GM21367 (cell line): ENCODE data around the gene DHX36.

ENCODE experiments used
- ATAC-seq: cut with Tn5 transposase; IDR thresholded peaks from one replicate; pipeline ENCODE4 v1.9.1; 2021; ENCODE audit not compliant: unreplicated experiment

The DHX36 gene

DNA sequence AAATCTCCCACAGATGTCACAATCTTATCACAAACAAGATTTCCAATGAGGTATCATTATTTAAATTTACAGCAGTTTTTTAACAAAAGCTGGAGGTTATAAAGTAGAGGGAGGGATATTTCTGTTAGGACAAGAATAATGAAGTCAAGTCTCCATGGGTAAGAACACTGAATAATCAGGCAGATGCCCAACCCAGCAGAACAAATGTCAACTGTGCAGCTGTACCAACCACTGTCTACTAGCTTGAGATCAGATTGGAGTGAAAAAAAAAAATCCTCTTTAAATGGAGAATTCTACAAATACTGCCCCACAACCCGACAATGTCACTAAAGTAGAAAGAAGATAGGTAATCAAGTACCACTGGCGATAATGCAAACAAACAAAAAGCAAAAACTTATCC, 30.3 kb downstream of the DHX36 start:
- ATAC-seq, result no peak

- ATAC-seq, result no peak
Measured at GRCh38 chr3:154290187-154290586, 34.1 kb downstream of the DHX36 start.

- no peak for ATAC-seq
Measured at GRCh38 chr3:154285221-154285620, 39.1 kb downstream of the DHX36 start.

- ATAC-seq, result no peak
Measured at GRCh38 chr3:154280161-154280560, 44.1 kb downstream of the DHX36 start.

DNA sequence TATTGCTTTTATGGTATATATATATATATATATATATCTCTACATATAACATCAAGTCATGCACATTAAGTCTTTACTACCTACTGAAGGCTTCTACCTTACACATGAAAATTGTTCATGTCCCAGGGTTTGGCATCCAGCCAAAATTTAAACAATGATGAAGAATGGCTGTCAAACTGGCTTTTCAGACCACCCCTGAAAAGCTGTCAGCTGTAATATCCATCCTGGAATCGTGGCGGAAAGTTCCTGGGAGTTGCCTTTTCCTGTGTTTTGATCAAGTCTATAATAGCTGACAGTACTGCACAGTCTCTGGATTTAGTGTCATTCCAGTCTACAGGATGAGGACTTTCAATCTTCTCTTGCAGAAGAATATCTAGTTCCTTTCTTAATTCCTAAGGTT, 48.3 kb downstream of the DHX36 start:
- no peak for ATAC-seq

DNA sequence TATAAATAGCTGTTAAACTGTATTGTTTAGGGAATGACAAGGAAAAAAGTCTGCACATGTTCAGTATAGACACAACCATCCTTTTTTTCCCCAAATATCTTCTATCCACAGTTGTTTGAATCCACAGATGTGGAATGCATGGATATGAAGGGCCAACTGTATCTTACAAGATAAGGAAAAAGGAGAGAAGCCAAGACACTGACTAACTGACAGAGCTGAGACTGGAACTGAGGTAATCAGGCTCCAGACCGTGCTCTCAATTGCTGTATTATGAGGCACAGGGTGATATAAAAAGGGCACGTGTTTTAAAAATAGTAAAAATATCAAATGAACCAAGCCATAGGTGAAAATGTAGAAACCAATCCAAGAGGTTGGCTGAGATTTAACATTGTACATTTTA, 49.0 kb downstream of the DHX36 start:
- no peak for ATAC-seq

DNA sequence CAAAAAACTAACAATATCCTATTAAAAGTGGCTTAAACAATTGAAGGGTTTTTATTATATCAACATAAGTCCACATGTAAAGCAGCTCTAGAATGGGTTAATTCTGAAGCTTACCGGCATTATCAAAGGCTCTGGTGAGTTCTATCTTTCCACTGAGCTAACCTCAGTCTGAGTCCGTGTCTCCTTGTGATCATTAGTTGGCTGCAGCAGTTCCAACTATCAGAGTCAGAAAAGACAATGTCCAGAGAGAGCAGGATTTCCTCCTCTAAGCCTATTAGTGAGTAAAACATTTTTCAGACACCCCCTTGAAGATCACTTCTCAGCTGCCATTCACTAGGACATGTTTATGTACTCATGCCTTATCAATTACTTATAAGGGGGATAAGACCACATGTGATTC, 49.9 kb downstream of the DHX36 start:
- no peak for ATAC-seq

DNA sequence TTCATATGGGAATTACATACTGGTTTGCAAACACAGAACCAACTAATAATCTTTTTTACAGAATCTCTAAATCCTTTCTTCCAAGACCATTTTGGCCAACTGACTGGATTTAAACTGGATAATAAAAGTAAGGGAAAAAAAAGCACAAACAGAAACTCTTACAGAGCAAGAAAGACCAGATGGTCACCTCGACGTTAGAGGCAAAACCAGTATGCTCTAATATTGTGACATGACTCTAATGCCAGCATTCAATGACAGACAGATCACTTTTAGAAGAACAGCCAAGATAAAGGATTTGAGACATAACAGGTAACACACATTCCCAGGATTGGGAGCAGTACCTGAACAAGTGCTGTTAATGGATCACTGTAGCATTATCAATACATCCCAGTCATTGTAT, 50.9 kb downstream of the DHX36 start:
- no peak for ATAC-seq

DNA sequence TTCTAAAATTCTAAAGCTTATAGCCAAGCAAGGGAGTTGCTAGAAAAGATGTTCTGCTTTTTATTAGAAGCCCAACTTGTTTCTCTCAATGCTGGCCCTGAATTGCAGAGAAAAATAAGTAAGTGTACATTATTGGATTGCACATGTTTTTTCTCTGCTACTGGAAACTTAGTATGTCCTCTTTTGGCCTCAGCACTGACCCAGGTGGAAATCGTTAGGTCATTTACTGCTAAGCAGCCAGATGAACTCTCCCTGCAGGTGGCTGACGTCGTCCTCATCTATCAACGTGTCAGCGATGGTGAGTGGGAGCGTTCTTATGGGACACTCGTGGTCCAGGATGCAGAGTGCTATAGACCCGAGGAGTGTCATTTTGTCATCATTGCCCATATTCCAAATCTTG, 69.8 kb downstream of the DHX36 start:
- no peak for ATAC-seq

DNA sequence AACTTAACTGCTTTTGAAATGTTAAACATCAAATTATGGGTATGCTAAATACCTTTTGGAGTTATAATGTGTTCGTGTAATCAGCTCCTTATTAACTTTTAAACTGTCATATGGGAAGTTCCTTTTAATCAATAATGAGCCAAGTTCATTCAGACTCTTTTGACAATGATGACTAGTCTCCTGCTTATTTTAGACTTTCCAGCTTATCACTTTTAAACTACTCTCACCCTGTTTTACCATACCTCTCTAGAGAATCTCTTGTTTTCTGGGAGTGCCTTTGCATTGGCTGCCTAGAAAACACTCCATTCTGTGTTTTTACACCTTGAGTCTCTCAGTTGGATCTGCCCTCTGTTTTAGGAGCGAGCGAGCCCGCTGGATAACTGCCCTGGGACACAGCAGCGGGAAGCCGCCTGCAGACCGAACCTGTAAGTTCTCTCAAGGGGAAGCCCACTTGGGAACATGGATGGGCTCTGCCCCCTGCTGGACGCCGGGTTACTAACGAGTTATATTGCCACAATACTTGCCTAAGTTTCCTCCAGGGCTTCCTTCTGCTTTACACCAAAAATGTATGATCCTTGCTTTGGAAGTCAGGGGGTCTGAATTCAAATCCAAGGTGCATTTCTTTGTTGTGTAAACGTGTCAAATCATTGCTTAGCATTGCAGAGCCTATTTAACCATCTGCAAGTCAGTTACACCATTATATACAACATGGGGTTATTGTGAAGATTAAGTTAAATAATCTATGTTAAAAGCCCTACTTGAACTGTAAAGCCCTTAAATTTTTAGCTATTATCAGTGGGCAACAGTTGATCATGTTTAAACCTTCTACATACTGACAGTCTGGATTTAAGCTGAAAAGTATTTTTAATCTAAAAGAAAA, 71.3 kb downstream of the DHX36 start:
- ATAC-seq, result peak; percentile 99

DNA sequence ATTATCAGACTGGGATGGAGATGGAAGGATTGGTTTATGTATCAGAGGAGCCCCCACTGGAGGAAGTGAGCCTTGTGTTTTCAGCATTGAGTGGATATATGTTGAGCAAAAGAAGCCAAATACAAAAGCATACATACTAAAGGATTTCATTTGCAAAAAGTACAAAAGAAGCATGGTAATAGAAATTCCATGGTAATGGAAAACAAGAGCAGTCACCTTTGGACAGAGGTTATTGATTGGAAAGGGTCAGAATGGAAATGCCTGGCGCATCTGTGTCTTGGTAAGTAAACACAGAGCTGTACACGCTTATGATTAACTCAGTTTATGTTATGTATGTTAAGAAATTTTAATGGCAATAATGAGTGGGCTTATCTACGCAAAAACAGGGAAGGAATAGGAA, 72.7 kb downstream of the DHX36 start:
- ATAC-seq, result no peak

- no peak for ATAC-seq
Measured at GRCh38 chr3:154250291-154250690, 74.0 kb downstream of the DHX36 start.

GRCh38 chr3:154247806-154248415, 76.4 kb downstream of the DHX36 start:
- no peak for ATAC-seq

DNA sequence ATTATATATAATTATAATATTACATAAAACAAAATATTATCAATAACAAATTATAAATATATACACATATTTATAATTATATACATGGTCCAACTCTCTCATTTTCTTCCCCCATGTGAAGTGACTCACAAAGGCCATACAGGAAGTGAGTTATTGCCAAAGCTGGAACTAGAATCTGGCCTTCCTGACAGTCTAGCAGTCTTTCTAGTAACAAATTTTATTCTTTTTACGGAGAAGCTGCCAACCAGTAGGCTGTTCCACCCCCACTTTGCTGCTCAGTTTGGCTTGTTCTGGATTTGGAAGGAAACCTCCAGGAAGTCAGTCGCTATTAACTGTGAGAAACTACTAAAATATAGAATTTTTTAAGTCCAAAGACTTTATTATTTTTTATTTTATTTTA, 79.6 kb downstream of the DHX36 start:
- ATAC-seq, result no peak

- ATAC-seq, result no peak
Measured at GRCh38 chr3:154243353-154243752, 80.9 kb downstream of the DHX36 start.

GRCh38 chr3:154242766-154243165, 81.5 kb downstream of the DHX36 start:
- no peak for ATAC-seq

DNA sequence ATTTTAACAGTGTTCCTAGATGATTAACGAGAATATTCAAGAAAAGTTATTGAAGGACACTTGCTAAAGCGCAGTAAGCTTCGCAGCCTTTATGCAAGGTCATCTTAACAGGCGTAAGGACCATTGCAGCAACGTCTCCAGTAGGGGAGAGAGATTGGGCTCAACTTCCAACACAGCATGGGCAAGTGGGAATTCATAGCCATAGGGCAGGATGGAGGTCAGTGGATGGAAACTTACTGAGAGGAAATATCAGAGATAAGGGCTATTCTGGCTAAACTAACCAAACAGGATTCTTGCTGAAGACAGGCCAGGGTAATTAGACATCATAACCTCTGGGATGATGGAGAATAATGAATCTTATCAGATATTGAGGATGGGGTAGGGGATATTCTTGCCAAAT, 82.8 kb downstream of the DHX36 start:
- no peak for ATAC-seq

DNA sequence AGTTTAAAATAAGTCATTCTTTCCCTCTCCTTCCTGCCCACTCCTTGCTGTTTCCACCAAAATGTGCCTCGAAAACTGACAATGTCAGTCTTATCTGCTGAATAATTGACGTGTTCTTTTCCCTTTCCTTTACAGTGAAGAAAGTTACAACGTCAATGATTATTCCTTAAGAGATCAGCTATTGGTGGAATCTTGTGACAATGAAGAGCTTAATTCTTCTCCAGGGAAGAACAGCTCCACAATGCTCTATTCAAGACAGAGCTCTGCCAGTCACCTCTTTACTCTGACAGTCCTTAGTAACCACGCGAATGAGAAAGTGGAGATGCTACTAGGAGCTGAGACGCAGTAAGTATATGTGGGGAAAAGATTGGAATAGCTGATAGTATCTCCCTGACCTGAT, 84.1 kb downstream of the DHX36 start:
- no peak for ATAC-seq

GRCh38 chr3:154236331-154236730, 88.0 kb downstream of the DHX36 start:
- no peak for ATAC-seq

GRCh38 chr3:154235330-154235729, 89.0 kb downstream of the DHX36 start:
- no peak for ATAC-seq

DNA sequence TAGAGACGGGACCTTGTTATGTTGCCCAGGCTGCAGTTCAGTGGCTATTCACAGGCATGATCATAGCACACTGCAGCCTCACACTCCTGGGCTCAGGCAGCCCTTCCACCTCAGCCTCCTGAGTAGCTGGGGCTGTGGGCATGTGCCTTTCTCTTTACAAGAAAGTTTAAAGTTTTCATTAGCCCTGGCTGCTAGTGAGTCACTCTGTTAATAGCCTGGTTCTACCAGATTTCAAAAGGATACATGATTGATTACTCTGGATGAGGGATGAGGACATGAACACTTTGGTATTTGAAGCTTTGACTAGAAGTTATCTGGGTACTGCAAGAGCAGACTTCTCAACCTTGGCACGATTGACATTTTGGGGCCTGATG, 95.1 kb downstream of the DHX36 start:
- no peak for ATAC-seq

GRCh38 chr3:154228561-154229216, 95.6 kb downstream of the DHX36 start:
- no peak for ATAC-seq
